Trophoblast cell (in vitro differentiated cells and primary cell): ENCODE results near the gene PAIP1.
"Not testable (repeated sequence)": the region's sequence is repeated elsewhere in the genome, so short reads cannot be mapped to it uniquely, and the experiment has no call there.

Experiments used
- DNase-seq, 2 donors: peaks; one replicate each; pipeline ENCODE4 v3.0.0-alpha.2; 2016
- H2AFZ ChIP-seq: 2 replicates; pipeline ENCODE4 v1.6.1; 2013; ENCODE audit warnings: low read length, moderate library complexity, mild to moderate bottlenecking; ENCODE audit not compliant: insufficient read depth, poor library complexity
- H2AK5ac ChIP-seq: 2 replicates; pipeline ENCODE4 v1.6.1; 2013; ENCODE audit warnings: mild to moderate bottlenecking, low read length
- H2BK120ac ChIP-seq: 2 replicates; pipeline ENCODE4 v1.6.1; 2013; ENCODE audit warnings: low read length, mild to moderate bottlenecking, moderate library complexity; ENCODE audit not compliant: insufficient read depth, poor library complexity
- H2BK12ac ChIP-seq: 2 replicates; pipeline ENCODE4 v1.6.1; 2013; ENCODE audit warnings: mild to moderate bottlenecking, low read length, moderate library complexity
- H2BK5ac ChIP-seq: 2 replicates; pipeline ENCODE4 v1.6.1; 2013; ENCODE audit warnings: low read length, low read depth, moderate library complexity, mild to moderate bottlenecking; ENCODE audit not compliant: poor library complexity
- H3K14ac ChIP-seq: 2 replicates; pipeline ENCODE4 v1.6.1; 2013; ENCODE audit warnings: mild to moderate bottlenecking, low read length
- H3K18ac ChIP-seq: 2 replicates; pipeline ENCODE4 v1.6.1; 2013; ENCODE audit warnings: mild to moderate bottlenecking, low read length
- H3K23ac ChIP-seq: 2 replicates; pipeline ENCODE4 v1.6.1; 2013; ENCODE audit warnings: low read length
- H3K27ac ChIP-seq: 2 replicates; pipeline ENCODE4 v1.5.1; 2013; ENCODE audit warnings: low read depth, mild to moderate bottlenecking, inconsistent platforms, low read length, moderate library complexity
- H3K27me3 ChIP-seq: 2 replicates; pipeline ENCODE4 v1.6.1; 2013; ENCODE audit warnings: inconsistent platforms, mild to moderate bottlenecking, low read length, moderate library complexity; ENCODE audit not compliant: insufficient read depth
- H3K36me3 ChIP-seq, 2 experiments: 1 replicate in 1 of 2; 2 replicates in 1 of 2; pipeline ENCODE4 v1.6.1; 2013; ENCODE audit warnings: low read length in 2 of 2, mild to moderate bottlenecking in 2 of 2, moderate library complexity in 1 of 2; ENCODE audit not compliant: insufficient read depth in 2 of 2, control insufficient read depth in 1 of 2
- H3K4ac ChIP-seq: 2 replicates; pipeline ENCODE4 v1.6.1; 2013; ENCODE audit warnings: low read depth, mild to moderate bottlenecking, low read length, moderate library complexity
- H3K4me1 ChIP-seq, 2 experiments: 1 replicate in 1 of 2; 2 replicates in 1 of 2; pipeline ENCODE4 v1.6.1; 2013; ENCODE audit warnings: low read length in 2 of 2, mild to moderate bottlenecking in 2 of 2, moderate library complexity in 1 of 2; ENCODE audit not compliant: insufficient read depth in 2 of 2, control insufficient read depth in 1 of 2
- H3K4me2 ChIP-seq: 2 replicates; pipeline ENCODE4 v1.6.1; 2013; ENCODE audit warnings: inconsistent platforms, mild to moderate bottlenecking, low read length, moderate library complexity
- H3K4me3 ChIP-seq: 2 replicates; pipeline ENCODE4 v1.5.1; 2013; ENCODE audit warnings: mild to moderate bottlenecking, low read depth, low read length, inconsistent platforms
- H3K79me1 ChIP-seq: one replicate; pipeline ENCODE4 v1.6.1; 2013; ENCODE audit warnings: low read length
- H3K79me2 ChIP-seq: 2 replicates; pipeline ENCODE4 v1.6.1; 2013; ENCODE audit warnings: low read length, mild to moderate bottlenecking; ENCODE audit not compliant: control insufficient read depth, insufficient read depth, poor library complexity
- H3K9ac ChIP-seq: 2 replicates; pipeline ENCODE4 v1.6.1; 2013; ENCODE audit warnings: mild to moderate bottlenecking, low read length
- H3K9me3 ChIP-seq: 2 replicates; pipeline ENCODE4 v1.6.1; 2013; ENCODE audit warnings: low read depth, mild to moderate bottlenecking, control low read depth, inconsistent platforms, low read length; ENCODE audit not compliant: insufficient read depth
- H4K12ac ChIP-seq: 2 replicates; pipeline ENCODE4 v1.6.1; 2013; ENCODE audit warnings: low read depth, mild to moderate bottlenecking, low read length, moderate library complexity
- H4K8ac ChIP-seq: 2 replicates; pipeline ENCODE4 v1.6.1; 2013; ENCODE audit warnings: low read depth, mild to moderate bottlenecking, low read length, moderate library complexity
- H4K91ac ChIP-seq: one replicate; pipeline ENCODE4 v1.6.1; 2013; ENCODE audit warnings: low read depth, mild to moderate bottlenecking, low read length, moderate library complexity
- WGBS: extraction: QIAGEN DNeasy Blood & Tissue Kit; methylation state at CpG from one replicate; pipeline ENCODE4 v1.1.7; 2013; ENCODE audit warnings: missing lambda C conversion rate; ENCODE audit not compliant: insufficient read length, insufficient coverage; ENCODE audit errors: extremely low coverage; 5-methylcytosine and 5-hydroxymethylcytosine counted together

PAIP1 gene

GRCh38 chr5:43583724-43584123 is 26.8 kb upstream of the PAIP1 start:
- Histone ChIP-seq H3K9ac (no peak overlapping the region), H4K91ac (no peak overlapping the region), H3K14ac (no peak overlapping the region), H3K4ac (no peak overlapping the region), H3K4me1 (no peaks in the 10 kb centered on the region), H3K23ac (no peak overlapping the region), H2BK12ac (no peak overlapping the region), H3K27me3 (no peaks in the 10 kb centered on the region), H3K4me3 (no peak overlapping the region), H2AFZ (no peak overlapping the region), H4K12ac (no peak overlapping the region), H3K79me1 (no peaks in the 10 kb centered on the region), H3K9me3 (no peaks in the 10 kb centered on the region), H3K36me3 (no peaks in the 10 kb centered on the region), H2BK120ac (no peak overlapping the region), H2AK5ac (no peak overlapping the region), H3K27ac (no peak overlapping the region), H3K79me2 (no peaks in the 10 kb centered on the region), H4K8ac (no peak overlapping the region), H2BK5ac (no peak overlapping the region), H3K18ac (no peak overlapping the region), H3K4me2 (no peak overlapping the region)
- no peak for DNase-seq

- no peak overlapping the region for H3K4me3 ChIP-seq
- WGBS, result no CpG with 5 or more reads among the region's 4 CpGs
- no peaks in the 10 kb centered on the region for H3K36me3 ChIP-seq
- no peaks in the 10 kb centered on the region for H3K79me1 ChIP-seq
- H2AFZ ChIP-seq, result no peak overlapping the region
- H4K12ac ChIP-seq, result no peak overlapping the region
- H3K9ac ChIP-seq, result no peak overlapping the region
- H3K23ac ChIP-seq, result no peak overlapping the region
- H4K91ac ChIP-seq, result no peak overlapping the region
- H3K14ac ChIP-seq, result no peak overlapping the region
- H3K27ac ChIP-seq, result no peak overlapping the region
- H3K4me2 ChIP-seq, result no peak overlapping the region
- H3K4ac ChIP-seq, result no peak overlapping the region
- no peak overlapping the region for H4K8ac ChIP-seq
- no peak overlapping the region for H2BK12ac ChIP-seq
- H3K79me2 ChIP-seq, result no peaks in the 10 kb centered on the region
- no peak overlapping the region for H3K18ac ChIP-seq
- H2BK120ac ChIP-seq, result no peak overlapping the region
- H2BK5ac ChIP-seq, result no peak overlapping the region
- no peak for DNase-seq
- H2AK5ac ChIP-seq, result no peak overlapping the region
- no peaks in the 10 kb centered on the region for H3K9me3 ChIP-seq
- no peaks in the 10 kb centered on the region for H3K27me3 ChIP-seq
- no peaks in the 10 kb centered on the region for H3K4me1 ChIP-seq
These were observed 25.5 kb upstream of the PAIP1 start for GRCh38 chr5:43582082-43583005.

- no peak overlapping the region for H4K12ac ChIP-seq
- no peaks in the 10 kb centered on the region for H3K9me3 ChIP-seq
- H2BK120ac ChIP-seq, result no peak overlapping the region
- no peak overlapping the region for H3K27ac ChIP-seq
- H3K18ac ChIP-seq, result no peak overlapping the region
- no peak overlapping the region for H3K9ac ChIP-seq
- H3K4me1 ChIP-seq, result no peaks in the 10 kb centered on the region
- H3K23ac ChIP-seq, result no peak overlapping the region
- H3K4me2 ChIP-seq, result no peak overlapping the region
- no peak overlapping the region for H4K91ac ChIP-seq
- H3K79me1 ChIP-seq, result no peaks in the 10 kb centered on the region
- H2AFZ ChIP-seq, result no peak overlapping the region
- no peak for DNase-seq
- H4K8ac ChIP-seq, result no peak overlapping the region
- H3K14ac ChIP-seq, result no peak overlapping the region
- WGBS, result no CpG with 5 or more reads among the region's 1 CpG
- no peak overlapping the region for H3K4me3 ChIP-seq
- H2BK5ac ChIP-seq, result no peak overlapping the region
- H2BK12ac ChIP-seq, result no peak overlapping the region
- H3K4ac ChIP-seq, result no peak overlapping the region
- no peaks in the 10 kb centered on the region for H3K27me3 ChIP-seq
- no peaks in the 10 kb centered on the region for H3K79me2 ChIP-seq
- no peaks in the 10 kb centered on the region for H3K36me3 ChIP-seq
- H2AK5ac ChIP-seq, result no peak overlapping the region
These were observed 24.5 kb upstream of the PAIP1 start for GRCh38 chr5:43581398-43581797.

- not testable (repeated sequence) for H2BK12ac ChIP-seq, H3K4me3 ChIP-seq, H3K36me3 ChIP-seq, H3K79me1 ChIP-seq, H3K27me3 ChIP-seq, H3K9me3 ChIP-seq, H3K14ac ChIP-seq, DNase-seq, H3K27ac ChIP-seq, H2AFZ ChIP-seq, H3K23ac ChIP-seq, H2BK120ac ChIP-seq, H3K4me1 ChIP-seq, H4K12ac ChIP-seq, H4K91ac ChIP-seq, H3K4ac ChIP-seq, H2AK5ac ChIP-seq, H3K18ac ChIP-seq, H4K8ac ChIP-seq, H3K9ac ChIP-seq, H2BK5ac ChIP-seq, H3K4me2 ChIP-seq, H3K79me2 ChIP-seq
- no CpG with 5 or more reads among the region's 10 CpGs for WGBS
These were observed 23.7 kb upstream of the PAIP1 start for GRCh38 chr5:43580402-43581210.
